GM21515 (cell line): Measurements from ENCODE around the gene FGF14.

Source experiments
- ATAC-seq: cut with Tn5 transposase; IDR thresholded peaks from one replicate; pipeline ENCODE4 v1.9.1; 2021; ENCODE audit not compliant: unreplicated experiment

Gene FGF14

GRCh38 chr13:102002287-102002686 lies 399.6 kb downstream of the FGF14 start:
- no peak for ATAC-seq

- ATAC-seq, result no peak
Observed at GRCh38 chr13:102000764-102001163, 401.1 kb downstream of the FGF14 start.

DNA sequence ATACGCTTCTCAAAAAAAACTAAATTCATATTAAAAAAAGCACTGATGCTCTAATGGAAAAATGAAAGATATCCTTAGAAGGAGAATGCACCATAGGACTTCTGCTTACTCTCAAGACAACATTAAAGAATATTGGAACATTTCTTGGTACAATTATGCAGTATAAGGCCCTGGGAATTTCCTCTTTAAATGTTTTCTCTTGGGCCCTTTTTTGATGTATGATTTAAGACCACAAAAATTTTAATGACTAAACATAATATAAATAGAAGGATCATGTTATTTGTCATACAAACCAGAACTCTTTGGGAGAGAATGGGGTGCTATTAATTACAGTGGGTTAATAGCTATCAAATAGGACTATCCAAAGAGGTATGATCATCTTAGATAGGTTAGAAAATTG lies 403.7 kb downstream of the FGF14 start:
- ATAC-seq, result no peak

GRCh38 chr13:101996954-101997353 lies 404.9 kb downstream of the FGF14 start:
- no peak for ATAC-seq

GRCh38 chr13:101989798-101990350 lies 412.0 kb downstream of the FGF14 start:
- ATAC-seq, result no peak

DNA sequence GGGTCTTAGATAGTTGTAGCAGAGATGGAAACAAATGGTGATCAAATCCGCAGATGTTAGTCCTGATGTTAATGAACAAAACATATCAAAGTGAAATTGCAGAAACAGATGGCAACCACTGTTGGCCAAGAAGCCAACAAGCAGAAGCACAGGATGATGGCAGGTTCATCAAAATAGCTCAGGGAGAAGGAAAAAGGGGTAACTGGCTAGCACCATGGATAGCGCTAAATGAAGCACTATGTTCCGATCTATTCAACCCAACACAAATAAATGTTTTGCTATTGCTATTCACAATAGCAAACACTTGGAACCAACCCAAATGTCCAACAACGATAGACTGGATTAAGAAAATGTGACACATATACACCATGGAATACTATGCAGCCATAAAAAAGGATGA lies 413.7 kb downstream of the FGF14 start:
- ATAC-seq, result no peak

GRCh38 chr13:101986316-101986715 lies 415.5 kb downstream of the FGF14 start:
- ATAC-seq, result no peak

GRCh38 chr13:101985321-101985720 lies 416.5 kb downstream of the FGF14 start:
- ATAC-seq, result no peak

GRCh38 chr13:101982903-101983302 lies 418.9 kb downstream of the FGF14 start:
- no peak for ATAC-seq

- no peak for ATAC-seq
Observed at GRCh38 chr13:101979825-101980224, 422.0 kb downstream of the FGF14 start.

- no peak for ATAC-seq
Observed at GRCh38 chr13:101978552-101979315, 423.1 kb downstream of the FGF14 start.

- ATAC-seq, result no peak
Observed at GRCh38 chr13:101977475-101977874, 424.4 kb downstream of the FGF14 start.

DNA sequence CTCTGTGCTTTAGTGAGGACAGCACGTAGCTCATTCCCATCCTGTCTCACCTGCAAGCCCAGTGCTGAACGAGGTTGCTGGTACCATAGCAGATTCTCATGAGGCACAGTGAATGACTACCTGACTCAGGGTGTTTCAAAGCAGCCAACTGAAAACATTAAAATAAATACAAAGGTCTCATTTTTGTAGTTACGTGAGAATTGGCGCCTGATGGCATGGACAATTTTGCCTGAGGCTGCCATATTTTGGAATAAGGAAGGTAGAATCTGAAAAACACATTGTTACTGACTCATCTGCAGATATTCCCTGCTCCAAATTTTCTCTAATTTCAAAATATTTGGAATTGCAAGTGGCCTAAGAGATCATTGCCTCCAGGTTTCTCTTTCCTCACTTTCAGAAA lies 429.7 kb downstream of the FGF14 start:
- ATAC-seq, result no peak

- ATAC-seq, result no peak
Observed at GRCh38 chr13:101970341-101970740, 431.5 kb downstream of the FGF14 start.

DNA sequence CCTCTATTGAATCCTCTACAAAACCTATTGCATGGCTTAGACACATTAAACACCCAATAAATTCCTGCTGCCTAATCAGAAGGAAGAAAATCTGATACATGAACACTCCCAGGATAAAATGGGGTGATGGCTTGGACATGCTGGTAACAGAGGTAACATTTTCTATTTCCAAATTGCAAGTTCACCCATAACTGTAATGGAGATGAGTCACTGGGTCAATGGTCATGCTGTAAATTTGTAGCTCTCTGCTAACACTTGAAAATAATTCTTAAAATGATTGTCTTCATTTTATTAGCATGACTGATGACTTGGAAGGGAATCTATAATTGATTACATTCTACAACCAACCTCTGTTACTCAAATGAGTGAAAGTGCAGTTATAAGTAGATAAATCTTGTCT lies 434.1 kb downstream of the FGF14 start:
- ATAC-seq, result no peak

GRCh38 chr13:101967216-101967615 lies 434.6 kb downstream of the FGF14 start:
- ATAC-seq, result no peak

GRCh38 chr13:101965096-101965495 lies 436.8 kb downstream of the FGF14 start:
- ATAC-seq, result no peak

- ATAC-seq, result no peak
Observed at GRCh38 chr13:101959016-101959415, 442.8 kb downstream of the FGF14 start.

GRCh38 chr13:101955764-101956163 lies 446.1 kb downstream of the FGF14 start:
- no peak for ATAC-seq

DNA sequence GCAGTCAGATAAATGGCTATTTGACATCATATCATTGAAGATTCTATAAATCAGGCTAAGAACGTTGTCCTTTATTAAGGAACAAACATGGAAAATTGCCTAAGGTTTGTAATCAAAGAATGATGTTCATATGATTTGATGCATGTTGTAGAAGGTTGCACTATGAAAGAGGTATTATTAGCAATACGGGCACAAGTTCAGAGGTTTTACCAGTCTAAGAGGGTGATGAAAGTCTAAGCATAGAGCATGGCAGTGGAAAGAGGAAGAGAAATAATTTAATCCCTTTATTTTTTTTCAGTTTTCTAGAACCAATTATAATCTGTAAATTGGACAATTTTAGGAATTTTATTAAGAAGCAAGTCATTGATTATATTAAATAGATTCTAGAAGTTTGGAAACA lies 450.7 kb downstream of the FGF14 start:
- no peak for ATAC-seq

DNA sequence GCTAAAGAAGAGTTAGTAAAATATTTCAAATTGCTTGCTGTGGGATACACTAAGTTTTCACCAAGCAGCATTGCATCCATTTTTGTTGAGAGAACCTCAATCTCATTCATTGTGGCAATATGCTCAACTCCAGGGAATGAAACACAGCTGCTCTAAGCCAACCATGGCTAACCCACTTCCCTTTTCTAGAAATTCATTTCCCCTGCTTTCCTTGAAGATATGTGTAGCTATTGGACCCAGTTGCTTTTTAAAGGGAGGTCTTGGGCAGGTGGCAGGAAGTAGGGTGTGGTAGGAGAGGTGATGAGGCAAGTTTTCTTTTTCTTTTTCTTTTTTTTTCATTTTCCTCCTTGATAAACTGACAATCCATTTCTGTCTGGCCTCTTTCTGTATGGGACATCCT lies 452.2 kb downstream of the FGF14 start:
- no peak for ATAC-seq

- ATAC-seq, result no peak
Observed at GRCh38 chr13:101946401-101946800, 455.4 kb downstream of the FGF14 start.

GRCh38 chr13:101945435-101945834 lies 456.4 kb downstream of the FGF14 start:
- no peak for ATAC-seq
